Measurements from ENCODE around the gene SDHAF3. TPM values are rescaled to one million over a fixed set of nuclear protein-coding genes. Genes with fewer than 3 reads are reported as not detected.

The SDHAF3 gene
- total RNA-seq, 1 donor from 2014 or later, result 20.6 TPM

DNA sequence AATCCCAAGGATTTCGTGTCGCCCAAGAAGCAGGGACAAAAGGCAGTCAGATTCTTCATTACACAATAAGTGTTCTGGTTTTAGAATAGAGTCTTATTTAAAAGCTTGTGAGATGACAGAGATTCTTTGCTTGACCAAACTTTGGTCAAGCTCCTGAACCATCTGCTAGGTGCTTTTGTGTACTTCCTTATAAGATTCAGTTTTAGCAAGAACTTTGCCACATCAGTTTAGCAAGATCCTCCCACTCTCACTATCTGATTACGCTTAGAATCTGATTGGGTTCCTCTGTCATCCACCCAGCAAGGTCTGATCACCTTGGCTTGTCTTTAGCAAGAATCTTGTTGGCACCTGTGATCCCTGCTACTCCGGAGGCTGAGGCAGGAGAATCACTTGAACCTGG is 38.2 kb upstream of the SDHAF3 start:
- ChIA-PET POLR2A (no interaction called here), CTCF (interaction anchor here (1.0 kb wide), 1 partner anchor 14 kb away, joined by 4 read pairs; no protein-coding TSS in a partner anchor)
- no peaks in the 10 kb centered on the region for H3K36me3 Mint-ChIP-seq (ENCODE audit: low read depth)
- no peak overlapping the region for H3K27ac Mint-ChIP-seq
- TF ChIP-seq, protein P1, sequence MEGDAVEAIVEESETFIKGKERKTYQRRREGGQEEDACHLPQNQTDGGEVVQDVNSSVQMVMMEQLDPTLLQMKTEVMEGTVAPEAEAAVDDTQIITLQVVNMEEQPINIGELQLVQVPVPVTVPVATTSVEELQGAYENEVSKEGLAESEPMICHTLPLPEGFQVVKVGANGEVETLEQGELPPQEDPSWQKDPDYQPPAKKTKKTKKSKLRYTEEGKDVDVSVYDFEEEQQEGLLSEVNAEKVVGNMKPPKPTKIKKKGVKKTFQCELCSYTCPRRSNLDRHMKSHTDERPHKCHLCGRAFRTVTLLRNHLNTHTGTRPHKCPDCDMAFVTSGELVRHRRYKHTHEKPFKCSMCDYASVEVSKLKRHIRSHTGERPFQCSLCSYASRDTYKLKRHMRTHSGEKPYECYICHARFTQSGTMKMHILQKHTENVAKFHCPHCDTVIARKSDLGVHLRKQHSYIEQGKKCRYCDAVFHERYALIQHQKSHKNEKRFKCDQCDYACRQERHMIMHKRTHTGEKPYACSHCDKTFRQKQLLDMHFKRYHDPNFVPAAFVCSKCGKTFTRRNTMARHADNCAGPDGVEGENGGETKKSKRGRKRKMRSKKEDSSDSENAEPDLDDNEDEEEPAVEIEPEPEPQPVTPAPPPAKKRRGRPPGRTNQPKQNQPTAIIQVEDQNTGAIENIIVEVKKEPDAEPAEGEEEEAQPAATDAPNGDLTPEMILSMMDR (IDR thresholded peaks at IDR 0.05), result no peak
- H3K4me1 Mint-ChIP-seq, result peaks cover 14% of the 10 kb centered on the region
- DNase-seq (no peak), ATAC-seq (ENCODE audit: low read depth) (no peak)
- H3K27me3 Mint-ChIP-seq, result peaks cover 8% of the 10 kb centered on the region
- H3K4me3 Mint-ChIP-seq, result no peak overlapping the region
- intact Hi-C loops (cut with micrococcal nuclease), result no loop called here
- H3K9me3 Mint-ChIP-seq, result no peaks in the 10 kb centered on the region

- Mint-ChIP-seq H3K27me3 (peaks cover 8% of the 10 kb centered on the region), H3K4me3 (no peak overlapping the region), H3K27ac (no peak overlapping the region), H3K36me3 (ENCODE audit: low read depth) (no peaks in the 10 kb centered on the region), H3K9me3 (no peaks in the 10 kb centered on the region), H3K4me1 (peaks cover 14% of the 10 kb centered on the region)
- ATAC-seq (ENCODE audit: low read depth) (no peak), DNase-seq (no peak)
- intact Hi-C loops (cut with micrococcal nuclease), result no loop called here
- TF ChIP-seq, protein P1 (IDR thresholded peaks at IDR 0.05), result no peak
- POLR2A ChIA-PET, result no interaction called here
- CTCF ChIA-PET, result interaction anchor here (1.4 kb wide), 1 partner anchor 36 kb away, joined by 3 read pairs; the partner anchor contains the start of gene SDHAF3
Measured at GRCh38 chr7:97081521-97082300, 35.8 kb upstream of the SDHAF3 start.

- ATAC-seq (ENCODE audit: low read depth) (no peak), DNase-seq (no peak)
- CTCF ChIA-PET, result interaction anchor here (1.4 kb wide), 1 partner anchor 16 kb away, joined by 5 read pairs; no protein-coding TSS in a partner anchor
- intact Hi-C loops (cut with micrococcal nuclease), result no loop called here
- POLR2A ChIA-PET, result no interaction called here
- no peaks in the 10 kb centered on the region for H3K9me3 Mint-ChIP-seq
- H3K27me3 Mint-ChIP-seq, result peaks cover 4% of the 10 kb centered on the region
- TF ChIP-seq, protein P1 (IDR thresholded peaks at IDR 0.05), result no peak
- H3K36me3 Mint-ChIP-seq (ENCODE audit: low read depth), result no peaks in the 10 kb centered on the region
- H3K4me3 Mint-ChIP-seq, result no peak overlapping the region
- no peak overlapping the region for H3K27ac Mint-ChIP-seq
- H3K4me1 Mint-ChIP-seq, result no peaks in the 10 kb centered on the region
Measured at GRCh38 chr7:97088364-97088763, 29.1 kb upstream of the SDHAF3 start.

DNA sequence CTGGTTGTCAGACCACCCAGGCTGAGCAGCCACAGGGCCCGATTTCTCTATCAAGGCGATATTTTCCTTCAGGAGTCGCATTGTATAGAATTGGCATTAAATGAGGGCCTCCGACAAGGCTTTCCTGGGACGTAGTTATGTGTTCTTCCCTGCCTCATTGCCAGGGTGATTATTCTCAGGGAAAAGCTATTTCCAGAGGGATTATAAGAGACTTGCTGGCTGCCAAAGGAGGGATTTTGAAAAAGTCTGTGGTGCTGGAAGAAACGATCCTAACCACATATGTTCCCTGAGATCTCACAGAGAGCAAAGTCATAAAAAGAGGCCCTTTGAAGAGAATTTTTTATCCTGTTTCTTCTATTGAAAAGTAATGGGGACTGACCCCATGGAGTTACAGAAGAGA is 27.7 kb upstream of the SDHAF3 start:
- CTCF ChIA-PET, result no interaction called here
- no peaks in the 10 kb centered on the region for H3K36me3 Mint-ChIP-seq (ENCODE audit: low read depth)
- H3K4me3 Mint-ChIP-seq, result no peak overlapping the region
- POLR2A ChIA-PET, result no interaction called here
- no peaks in the 10 kb centered on the region for H3K4me1 Mint-ChIP-seq
- TF ChIP-seq, protein P1 (IDR thresholded peaks at IDR 0.05), result no peak
- peaks cover 4% of the 10 kb centered on the region for H3K27me3 Mint-ChIP-seq
- intact Hi-C loops (cut with micrococcal nuclease), result no loop called here
- DNase-seq (no peak), ATAC-seq (ENCODE audit: low read depth) (no peak)
- H3K9me3 Mint-ChIP-seq, result no peaks in the 10 kb centered on the region
- no peak overlapping the region for H3K27ac Mint-ChIP-seq

- no peak for DNase-seq
- intact Hi-C loops (cut with micrococcal nuclease), result no loop called here
- POLR2A ChIA-PET, result no interaction called here
- H3K9me3 Mint-ChIP-seq, result no peaks in the 10 kb centered on the region
- H3K4me1 Mint-ChIP-seq, result no peaks in the 10 kb centered on the region
- CTCF ChIA-PET, result interaction anchor here (0.6 kb wide), 1 partner anchor 14 kb away, joined by 3 read pairs; no protein-coding TSS in a partner anchor
- TF ChIP-seq, protein P1 (IDR thresholded peaks at IDR 0.05), result no peak
- no peak overlapping the region for H3K4me3 Mint-ChIP-seq
- no peak for ATAC-seq (ENCODE audit: low read depth)
- no peaks in the 10 kb centered on the region for H3K36me3 Mint-ChIP-seq (ENCODE audit: low read depth)
- peaks cover 3% of the 10 kb centered on the region for H3K27me3 Mint-ChIP-seq
- H3K27ac Mint-ChIP-seq, result no peak overlapping the region
Measured at GRCh38 chr7:97090761-97091353, 26.6 kb upstream of the SDHAF3 start.
